PFSK-1 (cell line): ENCODE results near the gene EXOSC2.

ENCODE experiments used
- FOXP2 ChIP-seq: optimal IDR thresholded peaks from 2 replicates; pipeline ENCODE3; 2011; ENCODE audit warnings: borderline replicate concordance, control low read depth, inconsistent platforms; ENCODE audit not compliant: insufficient read depth; ENCODE audit errors: extremely low read length, extremely low read depth
- POLR2AphosphoS5 ChIP-seq: IDR thresholded peaks from 2 replicates; pipeline ENCODE4 v1.6.1; 2012; ENCODE audit warnings: low read depth, mild to moderate bottlenecking, control low read depth, low read length, moderate library complexity
- SIN3A ChIP-seq: IDR thresholded peaks from 2 replicates; pipeline ENCODE4 v1.6.1; 2012; ENCODE audit warnings: mild to moderate bottlenecking, low read length, moderate library complexity, borderline replicate concordance; ENCODE audit not compliant: insufficient read depth
- TAF1 ChIP-seq: IDR thresholded peaks from 2 replicates; pipeline ENCODE4 v1.6.1; 2012; ENCODE audit warnings: low read length, control low read depth, borderline replicate concordance; ENCODE audit not compliant: insufficient read depth
- TF ChIP-seq, protein P1 (sequence below), 2 experiments: IDR thresholded peaks; 2 replicates each; pipeline versions ENCODE4 v1.6.1 to v1.8.0; 2011 to 2012; ENCODE audit warnings: low read depth in 2 of 2, low read length in 2 of 2, control low read depth in 1 of 2, inconsistent platforms in 1 of 2, mild to moderate bottlenecking in 1 of 2, moderate library complexity in 1 of 2; ENCODE audit not compliant: insufficient read depth in 1 of 2

Gene EXOSC2

DNA sequence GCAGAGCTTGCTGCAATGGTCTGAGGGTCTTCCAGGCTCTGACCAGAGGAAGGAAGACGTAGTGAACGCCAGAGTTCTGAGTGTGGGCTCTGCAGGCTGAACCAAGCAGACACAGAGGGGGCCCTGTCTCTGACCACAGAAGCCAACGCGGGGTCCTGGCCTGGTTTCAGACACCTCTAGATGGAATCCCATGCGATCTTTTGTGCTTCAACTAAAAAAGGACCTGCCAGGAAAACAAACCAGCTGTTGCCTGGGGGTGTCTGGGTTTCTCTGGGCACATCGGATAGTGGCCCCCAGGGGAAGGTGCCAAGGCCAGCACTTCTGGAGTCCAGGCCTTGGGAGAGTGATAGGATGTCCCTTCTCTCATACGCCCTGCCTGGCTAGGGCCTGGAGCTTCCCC, 16.3 kb upstream of the EXOSC2 start:
- TF ChIP-seq FOXP2 (no peak), SIN3A (no peak), TAF1 (no peak), POLR2AphosphoS5 (no peak)
- TF ChIP-seq, protein P1, sequence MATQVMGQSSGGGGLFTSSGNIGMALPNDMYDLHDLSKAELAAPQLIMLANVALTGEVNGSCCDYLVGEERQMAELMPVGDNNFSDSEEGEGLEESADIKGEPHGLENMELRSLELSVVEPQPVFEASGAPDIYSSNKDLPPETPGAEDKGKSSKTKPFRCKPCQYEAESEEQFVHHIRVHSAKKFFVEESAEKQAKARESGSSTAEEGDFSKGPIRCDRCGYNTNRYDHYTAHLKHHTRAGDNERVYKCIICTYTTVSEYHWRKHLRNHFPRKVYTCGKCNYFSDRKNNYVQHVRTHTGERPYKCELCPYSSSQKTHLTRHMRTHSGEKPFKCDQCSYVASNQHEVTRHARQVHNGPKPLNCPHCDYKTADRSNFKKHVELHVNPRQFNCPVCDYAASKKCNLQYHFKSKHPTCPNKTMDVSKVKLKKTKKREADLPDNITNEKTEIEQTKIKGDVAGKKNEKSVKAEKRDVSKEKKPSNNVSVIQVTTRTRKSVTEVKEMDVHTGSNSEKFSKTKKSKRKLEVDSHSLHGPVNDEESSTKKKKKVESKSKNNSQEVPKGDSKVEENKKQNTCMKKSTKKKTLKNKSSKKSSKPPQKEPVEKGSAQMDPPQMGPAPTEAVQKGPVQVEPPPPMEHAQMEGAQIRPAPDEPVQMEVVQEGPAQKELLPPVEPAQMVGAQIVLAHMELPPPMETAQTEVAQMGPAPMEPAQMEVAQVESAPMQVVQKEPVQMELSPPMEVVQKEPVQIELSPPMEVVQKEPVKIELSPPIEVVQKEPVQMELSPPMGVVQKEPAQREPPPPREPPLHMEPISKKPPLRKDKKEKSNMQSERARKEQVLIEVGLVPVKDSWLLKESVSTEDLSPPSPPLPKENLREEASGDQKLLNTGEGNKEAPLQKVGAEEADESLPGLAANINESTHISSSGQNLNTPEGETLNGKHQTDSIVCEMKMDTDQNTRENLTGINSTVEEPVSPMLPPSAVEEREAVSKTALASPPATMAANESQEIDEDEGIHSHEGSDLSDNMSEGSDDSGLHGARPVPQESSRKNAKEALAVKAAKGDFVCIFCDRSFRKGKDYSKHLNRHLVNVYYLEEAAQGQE (IDR thresholded peaks at IDR 0.05; ENCODE audit: insufficient read depth in 1 of 2, low read depth in 2 of 2, low read length in 2 of 2), result no peak

DNA sequence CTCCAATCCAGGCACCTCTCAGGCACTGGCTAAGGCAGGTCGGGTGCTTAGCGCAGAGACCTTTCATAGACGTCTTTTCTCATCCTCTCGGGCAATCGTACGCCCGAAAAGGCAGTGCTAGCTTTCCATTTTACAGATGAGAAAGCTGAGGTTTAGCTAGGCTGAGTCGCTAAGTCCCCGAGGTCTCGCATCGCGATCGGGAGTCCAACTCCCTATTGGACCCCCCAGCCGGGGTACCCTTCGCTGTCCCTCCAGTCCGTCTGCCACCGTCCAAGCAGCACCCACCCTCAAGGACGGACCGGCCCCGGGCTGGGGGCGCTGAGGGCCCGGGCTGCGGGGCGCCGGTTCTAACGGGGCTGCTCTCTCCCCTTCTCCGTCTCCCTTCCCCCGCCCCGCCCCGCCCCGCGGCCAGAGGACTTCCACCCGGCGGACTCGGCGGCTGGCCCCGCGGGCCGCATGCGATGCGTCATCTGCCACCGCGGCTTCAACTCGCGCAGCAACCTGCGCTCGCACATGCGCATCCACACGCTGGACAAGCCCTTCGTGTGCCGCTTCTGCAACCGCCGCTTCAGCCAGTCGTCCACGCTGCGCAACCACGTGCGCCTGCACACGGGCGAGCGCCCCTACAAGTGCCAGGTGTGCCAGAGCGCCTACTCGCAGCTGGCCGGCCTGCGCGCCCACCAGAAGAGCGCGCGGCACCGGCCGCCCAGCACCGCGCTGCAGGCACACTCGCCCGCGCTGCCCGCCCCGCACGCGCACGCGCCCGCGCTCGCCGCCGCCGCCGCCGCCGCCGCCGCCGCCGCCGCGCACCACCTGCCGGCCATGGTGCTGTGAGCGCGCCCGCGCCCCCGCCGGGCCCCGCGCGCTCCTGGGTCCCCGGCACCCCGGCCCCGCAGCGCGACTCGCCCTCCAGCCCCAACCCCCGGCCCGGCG, 12.5 kb upstream of the EXOSC2 start:
- TF ChIP-seq, protein P1 (IDR thresholded peaks at IDR 0.05; ENCODE audit: insufficient read depth in 1 of 2, low read depth in 2 of 2, low read length in 2 of 2), result no peak
- TF ChIP-seq POLR2AphosphoS5, result peak; percentile 53; the same call in 1 of the 2 replicates

DNA sequence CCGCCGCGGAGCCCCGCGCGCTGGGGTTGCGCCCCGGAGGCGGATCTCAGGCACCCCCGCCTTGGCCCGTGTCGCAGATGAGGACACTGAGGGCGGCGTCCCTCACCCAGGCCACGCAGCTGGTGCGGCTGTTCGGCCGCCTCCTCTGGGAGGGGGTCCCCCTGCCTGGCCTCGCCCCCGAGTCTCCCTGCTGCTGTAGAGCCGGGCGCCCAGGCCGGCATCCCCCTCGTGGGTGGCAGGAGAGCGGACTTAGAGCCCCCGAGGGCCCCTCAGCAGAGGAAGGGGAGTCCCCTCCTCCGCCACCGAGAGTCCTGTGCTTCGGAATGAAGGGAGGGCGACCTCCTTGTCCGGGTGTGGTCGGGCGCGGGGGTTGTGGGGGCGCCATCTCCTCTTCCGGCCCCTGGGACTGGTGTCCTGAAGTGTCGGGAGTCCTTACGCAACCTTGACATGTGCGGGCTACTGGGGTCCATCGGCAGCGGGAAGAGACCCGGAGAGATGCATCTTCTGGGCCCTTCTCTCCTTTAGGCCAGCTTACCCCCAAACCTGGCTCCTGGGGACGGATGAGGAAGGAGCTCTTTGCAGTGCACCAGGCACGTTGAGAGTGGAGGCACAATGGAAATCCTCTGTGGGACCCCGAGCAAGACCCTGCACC, 11.7 kb upstream of the EXOSC2 start:
- TF ChIP-seq, protein P1 (IDR thresholded peaks at IDR 0.05; ENCODE audit: insufficient read depth in 1 of 2, low read depth in 2 of 2, low read length in 2 of 2), result no peak
- no peak for TF ChIP-seq SIN3A
- TF ChIP-seq POLR2AphosphoS5, result no peak
- TF ChIP-seq FOXP2, result no peak
- no peak for TF ChIP-seq TAF1

DNA sequence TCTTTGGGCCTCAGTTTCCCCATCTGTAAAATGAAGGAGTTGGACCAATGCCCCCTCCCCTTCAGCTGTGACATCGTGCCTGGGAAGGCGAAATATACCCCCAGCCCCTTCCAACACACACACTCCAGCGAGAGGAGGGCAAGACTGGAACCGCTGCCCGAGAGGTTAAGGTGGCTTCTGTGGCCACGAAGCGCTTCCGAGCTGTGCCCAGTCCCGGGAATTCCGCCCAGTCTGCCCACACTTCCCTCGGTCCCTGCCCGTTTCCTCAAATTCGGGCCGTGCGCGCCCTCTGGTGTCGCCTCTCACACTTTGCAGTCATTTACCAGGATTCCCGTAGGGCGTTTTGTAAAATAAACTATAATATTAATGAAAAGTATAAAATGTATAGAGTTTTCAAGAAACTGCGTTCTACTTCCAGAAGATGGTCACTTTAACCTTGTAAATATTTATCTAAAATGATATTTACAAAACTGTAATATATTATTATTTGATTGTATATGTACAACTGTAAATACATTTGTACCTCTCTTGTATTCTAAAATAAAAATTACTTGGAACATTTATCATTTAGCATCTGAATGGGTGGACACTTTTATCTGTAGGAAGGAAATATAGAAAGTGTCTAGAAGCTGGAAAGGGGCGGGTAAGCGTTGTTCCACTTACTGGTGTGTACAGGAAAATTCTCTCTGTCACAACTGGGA, 11.0 kb upstream of the EXOSC2 start:
- TF ChIP-seq FOXP2 (no peak), TAF1 (no peak), POLR2AphosphoS5 (no peak), SIN3A (no peak)
- TF ChIP-seq, protein P1 (IDR thresholded peaks at IDR 0.05; ENCODE audit: insufficient read depth in 1 of 2, low read depth in 2 of 2, low read length in 2 of 2), result no peak
